NCI-H510A (cell line): Measurements from ENCODE around the gene SLC7A8.

ENCODE experiments used
- DNase-seq: peaks from one replicate; lab custom pipeline; 2025; lab: John Stamatoyannopoulos, UW

Gene SLC7A8

GRCh38 chr14:23182372-23183157, 895 bp downstream of the SLC7A8 start:
- DNase-seq: no peak

GRCh38 chr14:23181946-23182345, 1.5 kb downstream of the SLC7A8 start:
- no peak for DNase-seq

- no peak for DNase-seq
These were observed 2.0 kb downstream of the SLC7A8 start for GRCh38 chr14:23181453-23181852.

DNA sequence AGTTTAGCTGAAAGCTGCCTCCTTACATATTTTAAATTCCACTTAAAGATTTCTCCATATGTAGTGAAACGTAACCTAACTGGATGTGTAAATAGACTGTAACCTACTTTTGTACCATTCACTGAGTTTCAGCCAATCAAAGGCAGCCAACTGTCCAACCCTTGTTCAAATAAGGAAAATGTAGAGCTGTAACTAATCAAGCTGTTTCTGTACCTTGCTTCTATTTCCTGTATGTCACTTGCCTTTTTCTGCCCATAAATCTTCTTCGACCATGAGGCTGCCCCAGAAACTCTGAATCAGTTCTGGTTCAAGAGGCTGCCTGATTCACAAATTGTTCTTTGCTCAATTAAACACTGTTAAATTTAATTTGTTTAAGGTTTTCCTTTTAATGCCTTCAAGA, 6.3 kb downstream of the SLC7A8 start:
- DNase-seq: no peak

- DNase-seq: no peak
These were observed 7.6 kb downstream of the SLC7A8 start for GRCh38 chr14:23175823-23176222.

GRCh38 chr14:23174296-23175184, 8.9 kb downstream of the SLC7A8 start:
- DNase-seq: no peak

- no peak for DNase-seq
These were observed 9.7 kb downstream of the SLC7A8 start for GRCh38 chr14:23173796-23174195.

GRCh38 chr14:23173031-23173430, 10.4 kb downstream of the SLC7A8 start:
- no peak for DNase-seq

DNA sequence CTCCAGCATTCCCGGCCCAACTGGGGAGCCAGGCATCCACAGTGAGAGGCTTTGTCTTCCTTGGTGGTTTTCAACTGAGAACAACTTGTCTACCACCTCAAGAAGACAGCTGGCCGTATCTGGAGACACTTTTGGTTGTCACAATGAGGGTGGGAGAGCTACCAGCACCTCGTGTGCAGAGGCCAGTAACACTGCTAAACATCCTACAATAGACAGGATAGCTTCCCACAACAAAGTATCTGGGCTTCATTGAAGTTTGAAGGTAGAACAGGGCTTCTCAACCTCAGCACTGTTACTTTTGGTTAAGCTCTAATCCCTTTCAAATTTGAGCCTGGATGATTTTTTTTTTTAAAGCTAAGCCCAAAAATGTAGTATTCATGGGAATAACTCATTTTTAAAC, 10.9 kb downstream of the SLC7A8 start:
- no peak for DNase-seq

DNA sequence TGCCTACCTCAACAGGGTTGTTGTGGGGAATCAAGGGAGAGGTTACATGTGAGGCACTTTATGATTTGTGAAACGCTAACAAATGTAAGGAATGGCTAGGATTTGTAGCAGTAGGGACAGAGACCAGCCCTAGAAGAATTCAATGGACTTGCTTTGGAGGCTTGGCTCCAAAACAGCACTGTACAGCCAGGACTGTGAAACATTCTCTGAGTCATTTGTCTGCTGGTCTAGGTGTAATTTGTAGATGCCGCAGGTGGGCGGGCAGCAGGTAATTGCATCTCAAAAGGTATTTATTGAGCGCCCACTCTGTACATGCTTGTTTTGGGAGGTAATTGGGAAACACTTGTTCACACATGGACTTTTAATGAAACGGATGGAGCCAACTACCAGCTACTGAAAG, 11.4 kb downstream of the SLC7A8 start:
- DNase-seq: no peak

GRCh38 chr14:23171222-23171975, 12.1 kb downstream of the SLC7A8 start:
- no peak for DNase-seq

GRCh38 chr14:23169622-23170021, 13.8 kb downstream of the SLC7A8 start:
- no peak for DNase-seq

DNA sequence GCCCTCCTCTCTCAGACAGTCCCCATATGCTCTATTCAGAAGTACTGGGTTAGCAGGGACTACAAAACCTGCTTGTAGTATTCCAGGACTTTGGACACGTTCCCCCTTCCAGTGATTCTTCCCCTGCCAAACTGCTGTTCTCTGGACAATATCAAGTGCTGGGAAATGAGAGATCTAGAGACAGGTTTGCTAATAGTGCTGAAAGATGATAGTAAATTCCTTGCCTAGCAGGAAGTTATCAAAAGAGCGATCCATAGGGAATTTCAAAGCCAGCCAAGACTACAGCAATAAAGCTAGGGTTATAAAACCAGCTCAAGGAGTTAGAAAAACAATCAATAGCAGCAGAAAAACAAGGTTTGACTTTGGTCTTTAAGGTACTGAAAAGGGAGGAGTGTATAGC, 15.2 kb downstream of the SLC7A8 start:
- no peak for DNase-seq

- DNase-seq: no peak
These were observed 16.2 kb downstream of the SLC7A8 start for GRCh38 chr14:23167116-23167847.

- no peak for DNase-seq
These were observed 18.5 kb downstream of the SLC7A8 start for GRCh38 chr14:23164949-23165348.

DNA sequence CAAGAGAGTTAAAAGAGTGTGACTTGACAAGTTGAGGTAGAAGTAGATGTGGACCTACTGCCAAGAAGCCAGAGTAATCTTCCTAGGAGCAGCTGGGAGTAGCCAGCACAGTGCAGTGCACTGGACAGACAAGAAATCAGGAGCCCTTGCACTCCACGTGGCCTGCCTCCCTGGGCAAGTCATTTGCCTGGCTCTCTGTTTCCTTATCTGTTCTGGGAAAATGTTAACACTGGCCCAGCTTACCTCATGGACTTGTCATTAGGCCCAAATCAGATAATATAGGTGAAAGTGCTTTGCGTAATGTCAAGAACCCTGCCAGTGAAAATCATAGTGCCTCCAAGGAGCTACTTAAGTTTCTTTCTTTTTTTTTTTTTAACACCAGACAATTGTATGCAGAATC, 19.2 kb downstream of the SLC7A8 start:
- DNase-seq: no peak

GRCh38 chr14:23163830-23164229, 19.6 kb downstream of the SLC7A8 start:
- DNase-seq: no peak

GRCh38 chr14:23162800-23163199, 20.7 kb downstream of the SLC7A8 start:
- no peak for DNase-seq

GRCh38 chr14:23162005-23162404, 21.5 kb downstream of the SLC7A8 start:
- DNase-seq: no peak

DNA sequence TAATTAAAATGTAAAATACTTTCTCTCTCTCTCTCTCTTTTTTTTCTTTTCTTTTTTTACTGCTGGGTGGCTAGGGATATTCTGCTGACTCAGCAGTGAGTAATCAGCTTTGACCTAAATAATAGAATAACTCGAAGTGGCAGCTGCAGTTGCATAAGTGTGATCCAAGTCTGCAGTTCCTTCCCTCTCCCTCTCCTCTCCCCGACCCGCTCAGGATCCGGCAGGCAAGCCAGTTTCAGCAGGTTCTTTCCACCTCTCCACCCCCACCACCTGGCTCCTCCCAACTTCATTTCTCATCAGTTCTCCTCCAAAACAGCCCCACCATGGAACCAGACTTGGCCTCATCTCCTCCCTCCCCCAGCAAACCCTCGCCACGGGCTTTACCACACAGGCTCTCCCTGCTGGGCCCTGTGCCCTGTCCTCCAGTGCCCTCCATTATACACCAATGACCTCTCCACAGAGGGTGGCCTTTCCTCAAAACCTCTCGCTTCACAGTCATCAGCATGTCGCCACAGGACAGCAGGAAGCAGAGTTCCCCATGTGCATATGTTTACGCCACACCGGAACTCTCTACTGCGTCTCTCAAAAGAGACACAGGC, 22.4 kb downstream of the SLC7A8 start:
- no peak for DNase-seq

- no peak for DNase-seq
These were observed 23.9 kb downstream of the SLC7A8 start for GRCh38 chr14:23159532-23159931.
